ENCODE measurements around the gene AGAP1.

AGAP1 gene

GRCh38 chr2:235511187-235511661 lies 17.4 kb downstream of the AGAP1 start:
- ChIA-PET POLR2A (no interaction called here), CTCF (no interaction called here)

GRCh38 chr2:235511751-235512698 lies 18.2 kb downstream of the AGAP1 start:
- ChIA-PET CTCF (no interaction called here), POLR2A (no interaction called here)
- DNase-seq (ENCODE audit: extremely low spot score): no peak
- TF ChIP-seq CTCF (IDR thresholded peaks at IDR 0.05; ENCODE audit: control extremely low read depth, extremely low read depth, low read depth, missing control alignments): no peak

More at GRCh38 chr2:235511187-235511661, 17.4 kb downstream of the AGAP1 start:
- TF ChIP-seq CTCF (IDR thresholded peaks at IDR 0.05; ENCODE audit: control extremely low read depth, extremely low read depth, low read depth, missing control alignments): no peak
- DNase-seq (ENCODE audit: extremely low spot score): no peak

- POLR2A ChIA-PET: no interaction called here
- TF ChIP-seq CTCF (IDR thresholded peaks at IDR 0.05; ENCODE audit: control extremely low read depth, extremely low read depth, low read depth, missing control alignments): no peak
- CTCF ChIA-PET: no interaction called here
- no peak for DNase-seq (ENCODE audit: extremely low spot score)
Measured at GRCh38 chr2:235512699-235513053, 18.8 kb downstream of the AGAP1 start.

- no peak for DNase-seq (ENCODE audit: extremely low spot score)
- TF ChIP-seq CTCF (IDR thresholded peaks at IDR 0.05; ENCODE audit: control extremely low read depth, extremely low read depth, low read depth, missing control alignments): no peak
- ChIA-PET POLR2A (no interaction called here), CTCF (no interaction called here)
Measured at GRCh38 chr2:235513984-235514626, 20.3 kb downstream of the AGAP1 start.

- DNase-seq (ENCODE audit: extremely low spot score): no peak
- ChIA-PET POLR2A (no interaction called here), CTCF (no interaction called here)
- no peak for TF ChIP-seq CTCF (IDR thresholded peaks at IDR 0.05; ENCODE audit: control extremely low read depth, extremely low read depth, low read depth, missing control alignments)
Measured at GRCh38 chr2:235514627-235515363, 21.0 kb downstream of the AGAP1 start.

- no peak for TF ChIP-seq CTCF (IDR thresholded peaks at IDR 0.05; ENCODE audit: control extremely low read depth, extremely low read depth, low read depth, missing control alignments)
- ChIA-PET POLR2A (no interaction called here), CTCF (no interaction called here)
- DNase-seq (ENCODE audit: extremely low spot score): no peak
Measured at GRCh38 chr2:235515364-235515742, 21.5 kb downstream of the AGAP1 start.

All from GM10248 (cell line).